Renal pelvis (tissue), 4 donors: Measurements from ENCODE around the gene ZBTB7C. TPM values are rescaled to one million over a fixed set of nuclear protein-coding genes. Genes with fewer than 3 reads are reported as not detected.
A peak's percentile ranks its signal among the peaks of the same experiment; 100 is the strongest.

Source experiments
- DNase-seq: peaks from one replicate; pipeline ENCODE4 v3.0.0-alpha.2; 2013
- polyA plus RNA-seq, 3 donors: library from polyadenylated mRNA; unstranded; fragments of 120-200 nt; gene quantifications; one replicate each; pipeline ENCODE4 v1.2.1, GENCODE V29; 2013; ENCODE audit not compliant: insufficient read length in 3 of 3

ZBTB7C gene
- polyA plus RNA-seq, 3 donors: 14.0 to 16.8 (median 16.7) TPM

DNA sequence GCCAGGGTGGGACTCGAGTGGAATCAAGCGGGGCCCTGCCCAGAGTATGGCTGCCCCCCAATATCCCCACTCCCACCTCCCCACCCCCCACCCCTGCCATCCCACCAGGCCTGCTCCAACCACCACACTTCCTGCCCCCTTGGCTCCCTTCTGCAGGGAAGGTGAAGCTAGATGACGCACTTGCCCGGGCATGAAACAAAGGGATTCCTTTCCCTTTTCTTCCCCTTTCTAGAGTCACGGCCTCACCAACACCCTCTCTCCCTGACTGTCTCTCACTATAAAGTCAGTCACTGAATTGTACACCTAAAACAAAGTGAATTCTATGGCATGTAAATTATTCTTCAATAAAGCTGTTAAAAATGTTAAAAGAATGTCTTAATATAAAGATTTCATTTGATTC, 16.0 kb downstream of the ZBTB7C start:
- no peak for DNase-seq

GRCh38 chr18:48392268-48392667, 16.9 kb downstream of the ZBTB7C start:
- no peak for DNase-seq

GRCh38 chr18:48391868-48392267, 17.3 kb downstream of the ZBTB7C start:
- DNase-seq: no peak

GRCh38 chr18:48390641-48391040, 18.5 kb downstream of the ZBTB7C start:
- no peak for DNase-seq

DNA sequence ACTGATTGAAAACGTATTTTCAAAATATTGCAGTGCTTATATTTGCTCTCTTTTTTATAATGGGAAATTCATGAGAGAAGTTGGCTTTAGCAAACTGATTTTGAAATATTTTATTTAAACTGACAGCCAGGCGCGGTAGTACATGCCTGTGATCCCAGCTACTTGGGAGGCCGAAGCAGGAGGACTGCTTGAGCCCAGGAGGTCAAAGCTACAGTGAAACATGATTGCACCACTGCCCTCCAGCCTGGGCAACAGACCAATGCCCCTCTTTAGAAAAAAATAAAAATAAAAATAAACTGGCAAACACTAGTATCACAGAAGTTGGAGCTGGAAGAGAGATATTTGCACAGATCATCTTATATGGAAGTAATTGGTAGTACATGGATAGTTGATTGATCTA, 20.7 kb downstream of the ZBTB7C start:
- no peak for DNase-seq

DNA sequence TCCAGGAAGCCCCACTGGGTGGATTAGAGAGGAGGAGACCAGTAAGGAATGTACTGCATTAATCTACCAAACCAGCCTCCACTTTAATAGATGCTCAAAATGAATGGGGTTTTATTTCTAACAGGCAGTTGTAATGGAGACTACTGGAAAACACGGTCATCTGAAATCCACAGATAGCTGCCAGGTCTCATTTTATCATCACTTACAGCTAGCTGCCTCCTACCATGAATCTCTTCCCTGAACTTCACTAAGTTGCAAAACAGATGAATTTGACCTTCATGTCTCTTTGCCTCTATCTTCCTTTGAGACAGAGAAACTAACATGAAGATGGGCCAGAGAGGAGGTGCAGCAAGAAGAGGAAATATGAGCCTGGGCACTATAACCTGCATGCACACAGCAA, 21.9 kb downstream of the ZBTB7C start:
- no peak for DNase-seq

GRCh38 chr18:48385596-48385995, 23.6 kb downstream of the ZBTB7C start:
- no peak for DNase-seq

DNA sequence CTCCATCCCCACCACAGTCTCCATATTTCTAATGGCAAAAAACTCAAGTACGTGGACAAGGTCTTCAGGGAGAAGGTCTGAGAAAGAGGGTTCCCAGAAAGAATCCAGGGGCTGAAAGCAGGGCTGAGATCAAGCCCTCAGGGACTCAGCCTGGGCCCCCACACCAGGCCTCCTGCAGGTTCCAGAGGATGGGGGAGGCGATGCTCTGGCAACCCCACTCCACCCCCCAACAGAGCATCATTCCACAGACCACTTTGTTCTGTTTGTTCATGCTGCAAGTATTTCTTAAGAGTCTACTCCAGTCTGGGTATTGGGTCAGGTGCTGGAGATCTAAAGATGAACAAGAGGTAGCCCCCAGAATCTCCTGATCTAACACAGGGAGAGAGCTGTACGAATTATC, 32.2 kb downstream of the ZBTB7C start:
- DNase-seq: no peak

DNA sequence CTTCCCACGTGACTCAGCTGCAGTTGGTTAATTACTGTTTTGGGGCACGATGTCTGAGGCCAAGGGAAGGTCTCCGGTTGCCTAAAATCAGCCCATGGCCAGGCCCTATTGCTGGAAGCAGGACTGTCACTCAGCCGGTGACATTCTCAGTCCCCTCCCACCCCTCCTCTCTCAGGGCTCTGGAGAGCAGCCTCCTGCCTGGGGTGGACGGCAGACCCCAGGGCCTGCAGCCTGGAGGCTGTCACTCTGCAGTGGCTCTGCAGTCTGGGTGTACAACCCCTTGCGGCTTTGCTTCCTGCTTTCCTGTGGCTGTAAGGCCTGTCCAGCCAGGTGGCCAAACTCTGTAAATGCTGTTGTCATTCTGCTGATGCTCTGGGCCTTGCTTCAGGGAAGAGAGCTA, 32.8 kb downstream of the ZBTB7C start:
- no peak for DNase-seq

DNA sequence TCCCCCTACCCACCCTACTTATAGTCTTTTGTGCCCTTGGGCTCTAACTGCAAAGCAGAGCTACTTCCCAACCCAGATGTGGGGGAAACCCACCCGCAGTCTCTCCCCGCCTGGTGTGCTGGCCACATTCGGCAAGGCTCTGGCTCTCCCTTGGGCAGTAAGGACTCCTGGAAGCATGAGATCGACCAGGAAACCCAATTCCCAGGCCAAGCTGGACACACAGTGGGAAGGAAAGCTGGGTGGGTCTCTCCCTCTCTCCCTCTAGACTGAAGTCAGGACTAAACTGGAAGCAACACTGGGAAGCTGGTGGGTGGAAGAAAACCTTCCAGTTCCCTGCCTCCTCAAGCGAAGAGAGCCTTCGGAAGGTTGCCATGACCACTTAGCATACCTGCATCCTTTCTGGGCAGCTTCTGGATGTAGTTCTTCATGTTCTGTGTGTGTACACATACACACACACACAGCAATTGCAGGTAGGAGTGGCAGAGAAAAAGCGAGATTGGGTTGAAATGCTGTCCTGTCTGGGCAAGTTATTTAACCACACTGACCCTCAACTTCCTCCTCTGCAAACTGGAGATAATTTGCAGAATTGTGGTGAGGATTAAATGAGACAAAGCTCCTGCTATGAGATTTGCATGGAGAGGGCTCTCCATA, 33.9 kb downstream of the ZBTB7C start:
- no peak for DNase-seq

DNA sequence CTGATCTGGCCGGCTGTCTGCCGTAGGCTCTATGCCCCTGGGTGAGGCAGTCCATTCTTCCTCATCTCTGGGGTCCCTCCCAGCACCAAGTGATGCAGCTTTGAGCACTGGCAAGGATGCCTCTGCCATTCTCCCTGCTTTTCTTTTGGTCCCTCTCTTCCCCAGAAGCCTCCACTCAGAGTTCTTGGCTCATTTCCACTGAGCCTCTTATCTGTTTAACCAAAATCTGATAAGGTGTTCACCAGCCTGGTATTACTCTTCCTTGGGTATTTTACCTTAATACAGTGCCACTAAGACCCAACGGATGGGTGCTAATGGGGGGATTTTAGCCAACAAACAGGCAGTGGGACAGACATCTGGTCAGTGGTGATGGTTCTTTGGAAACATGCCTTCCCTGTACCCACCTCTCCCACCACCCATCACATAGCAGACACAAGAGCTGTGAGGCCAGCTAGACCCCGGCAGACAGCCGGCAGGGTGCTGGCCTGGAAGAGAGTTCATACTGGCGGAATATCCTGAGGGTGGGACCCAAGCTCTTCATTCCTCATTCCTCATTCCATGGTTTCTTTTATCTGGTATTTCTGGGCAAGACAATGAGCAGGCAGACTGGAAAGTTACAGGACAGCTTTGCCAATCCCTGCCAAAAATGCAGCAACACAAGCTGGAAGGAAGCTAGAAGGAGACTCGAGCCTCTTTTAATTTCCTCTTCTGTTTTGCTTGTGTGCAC, 34.6 kb downstream of the ZBTB7C start:
- DNase-seq: no peak

DNA sequence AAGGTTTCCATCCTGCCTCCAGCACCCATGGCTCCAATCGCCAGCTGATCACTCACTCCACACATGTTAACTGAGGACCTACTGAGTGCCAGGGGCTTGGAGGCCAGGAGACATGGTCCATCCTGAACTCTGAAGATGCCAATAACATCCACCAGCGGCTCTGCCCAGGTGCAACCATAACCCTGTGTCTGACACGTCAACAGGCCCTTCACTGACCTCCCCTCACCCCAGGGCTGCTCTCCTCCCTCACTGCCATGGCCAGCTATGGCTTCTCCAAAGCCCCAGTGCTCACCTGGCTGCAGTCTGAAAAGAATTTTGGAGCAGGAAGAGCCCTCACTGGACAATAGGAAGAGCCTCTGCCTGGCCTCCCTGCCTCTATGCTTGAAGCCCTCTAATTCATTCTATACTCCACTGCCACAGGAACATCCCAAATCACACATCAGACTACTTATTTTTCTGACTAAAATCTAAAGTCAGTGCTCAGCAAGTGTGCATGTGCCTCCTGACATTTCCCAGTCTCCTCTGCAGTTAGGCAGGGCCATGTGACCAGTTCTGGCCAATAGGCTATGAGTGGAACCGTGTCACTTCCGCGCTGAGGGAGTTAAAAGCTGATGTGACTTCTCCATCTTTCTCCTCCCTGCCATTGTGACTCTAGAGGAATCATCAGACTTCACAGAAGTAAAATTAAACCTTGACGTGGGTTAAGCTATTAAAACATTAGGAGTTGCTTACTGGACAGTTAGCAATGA, 37.2 kb downstream of the ZBTB7C start:
- DNase-seq: no peak

DNA sequence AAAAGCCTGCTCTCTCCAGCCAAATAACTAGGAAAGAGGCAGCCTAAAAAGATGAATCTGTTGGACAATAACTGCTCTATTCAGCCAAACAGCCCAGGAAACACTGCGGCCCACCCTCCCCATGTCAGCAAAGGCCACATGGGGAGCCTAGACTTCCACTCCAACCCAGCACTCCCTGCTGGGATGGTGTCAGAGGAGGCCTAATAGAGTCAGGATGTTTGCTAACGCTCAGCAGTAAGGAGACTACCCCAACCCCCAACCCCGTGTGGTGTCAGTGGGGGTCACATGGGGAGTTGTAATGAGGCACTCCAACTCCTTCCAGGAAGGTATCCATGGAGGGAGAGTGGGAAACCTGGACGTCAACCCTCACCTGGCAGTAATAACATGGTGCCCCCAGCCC, 41.6 kb downstream of the ZBTB7C start:
- no peak for DNase-seq

- DNase-seq: no peak
These were observed 43.2 kb downstream of the ZBTB7C start for GRCh38 chr18:48365965-48366364.

GRCh38 chr18:48364146-48364545, 45.0 kb downstream of the ZBTB7C start:
- no peak for DNase-seq

DNA sequence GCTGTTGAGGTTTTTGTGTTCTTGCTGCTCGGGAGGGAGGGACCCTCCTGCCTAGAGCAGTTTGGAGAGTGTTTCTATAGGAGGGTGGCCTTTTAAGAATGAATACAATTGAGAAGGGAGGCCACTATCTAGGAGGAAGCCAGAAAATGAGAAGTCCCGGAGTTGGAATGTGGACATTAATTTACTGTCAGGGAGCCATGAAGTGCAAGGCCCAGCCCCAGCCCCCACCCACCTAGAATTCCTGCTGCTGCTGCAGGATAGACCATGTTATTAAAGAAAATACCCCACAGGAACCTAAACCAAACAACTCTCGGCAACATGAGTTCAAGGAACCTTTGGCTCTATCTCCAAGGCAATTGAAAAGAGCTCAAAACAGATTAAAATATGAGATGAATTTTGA, 46.0 kb downstream of the ZBTB7C start:
- no peak for DNase-seq

DNA sequence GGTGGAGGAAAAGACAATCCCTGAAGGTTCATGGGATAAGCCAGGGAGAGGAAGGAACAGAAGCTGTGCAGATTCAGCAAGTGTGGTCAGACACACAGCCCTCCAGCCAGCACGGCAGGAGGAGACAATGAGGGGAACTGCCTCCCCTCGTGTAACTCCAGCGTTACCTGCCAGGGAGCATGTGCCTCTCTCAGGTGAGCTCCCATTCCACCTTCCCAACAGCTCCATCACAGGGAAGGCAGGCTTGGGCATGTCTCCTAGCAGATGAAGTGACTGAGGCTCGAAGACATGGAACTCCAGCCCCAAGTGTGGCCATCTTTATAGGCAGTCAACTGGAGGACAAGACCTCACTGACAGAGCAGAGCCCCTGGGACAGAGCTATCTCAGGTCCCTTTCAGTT, 47.4 kb downstream of the ZBTB7C start:
- no peak for DNase-seq

DNA sequence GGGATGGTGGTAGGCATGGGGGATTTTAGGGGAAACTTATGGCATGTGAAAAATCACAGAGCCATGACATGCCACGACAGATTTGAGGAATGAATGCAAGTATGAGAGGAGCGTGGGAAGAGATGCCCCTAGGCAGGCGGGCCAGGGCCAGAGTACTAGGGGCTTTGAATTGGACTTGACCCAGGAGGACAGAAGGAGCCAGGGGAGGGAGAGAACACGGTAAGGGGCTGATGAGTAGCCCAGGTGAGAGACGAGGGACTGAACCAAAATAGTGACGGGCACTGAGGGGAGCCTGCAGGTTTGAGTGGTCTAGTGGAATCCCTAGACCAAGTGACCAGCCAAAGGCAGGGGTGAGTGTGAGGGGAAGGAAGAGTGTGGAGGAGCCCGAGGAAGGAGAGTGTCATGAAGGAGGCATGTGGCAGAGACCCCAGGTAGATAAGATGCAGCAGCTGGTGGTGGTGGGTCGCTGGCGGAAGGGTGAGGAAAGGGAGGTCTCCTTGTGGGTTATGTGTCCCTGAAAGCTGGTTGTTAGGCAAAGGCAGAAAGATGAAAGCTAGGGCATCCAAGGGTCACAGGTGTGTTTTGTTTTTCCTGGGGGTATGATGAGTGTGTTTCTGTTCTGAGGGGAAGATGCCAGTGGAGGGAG, 48.7 kb downstream of the ZBTB7C start:
- no peak for DNase-seq

GRCh38 chr18:48359626-48360025, 49.6 kb downstream of the ZBTB7C start:
- no peak for DNase-seq

- DNase-seq: no peak
These were observed 50.3 kb downstream of the ZBTB7C start for GRCh38 chr18:48358868-48359267.

DNA sequence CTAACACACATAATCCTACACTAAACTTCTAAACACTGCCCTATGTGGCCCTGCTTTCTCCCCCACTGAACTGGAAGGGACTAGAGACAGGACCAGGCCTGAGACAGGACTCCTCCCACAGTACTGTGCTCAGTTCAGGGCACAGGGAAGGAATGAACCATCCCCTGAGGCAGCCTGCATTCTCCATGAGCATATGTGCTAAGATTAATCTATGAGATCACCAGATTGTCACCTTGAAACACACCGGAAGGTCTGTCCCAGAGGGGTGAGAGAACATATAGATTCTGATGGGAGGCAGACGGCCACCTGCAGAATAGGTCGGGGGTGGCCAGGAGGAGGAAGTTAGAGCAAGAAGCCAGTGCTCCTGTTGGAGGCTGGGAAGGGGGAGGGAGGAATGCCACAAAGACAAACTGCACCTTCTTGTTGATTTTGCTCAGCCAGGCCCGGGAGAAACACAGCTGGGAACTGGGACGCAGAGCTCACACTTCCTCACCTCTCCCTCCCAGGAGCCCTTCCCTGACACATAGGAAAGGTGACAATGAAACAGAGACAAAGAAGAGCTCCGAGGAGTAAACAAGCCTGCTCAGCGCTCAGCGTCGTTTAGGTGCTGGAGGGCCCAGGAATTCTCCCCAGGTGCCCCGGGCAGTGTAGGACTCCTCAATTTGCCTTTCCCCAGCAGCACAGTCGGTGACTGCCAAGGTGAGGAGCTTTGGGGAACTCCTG, 52.1 kb downstream of the ZBTB7C start:
- peak; percentile 57 for DNase-seq

DNA sequence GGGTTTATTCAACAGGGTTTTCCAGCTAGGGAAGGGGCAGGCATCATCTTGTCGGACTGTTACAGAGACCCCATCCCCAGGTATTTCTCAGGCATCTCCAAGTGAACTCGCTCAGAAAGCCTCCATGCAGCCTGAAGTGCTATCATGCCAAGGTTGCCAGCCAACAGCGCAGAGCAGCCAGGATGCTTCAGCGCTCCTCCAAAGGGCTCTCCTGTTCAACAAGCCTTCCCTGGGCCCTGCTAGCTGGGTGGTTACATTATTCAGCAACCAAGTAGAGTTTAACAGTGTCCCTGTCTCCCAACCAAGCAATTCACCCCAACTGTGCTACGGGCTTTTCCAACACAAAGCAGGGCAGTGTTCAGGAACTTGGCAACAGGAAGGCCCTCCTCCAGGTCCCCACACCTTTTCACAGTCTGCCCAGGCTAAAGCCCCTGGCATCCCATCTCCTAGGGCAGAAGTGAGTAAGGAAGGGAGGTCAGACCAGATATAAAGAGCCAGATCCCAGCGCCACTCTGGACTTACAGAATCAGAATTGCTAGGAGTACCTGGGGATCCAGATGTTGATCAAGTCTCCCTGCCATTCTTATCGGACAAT, 52.9 kb downstream of the ZBTB7C start:
- no peak for DNase-seq
